HFFc6 (cell line): Measurements from ENCODE around the gene TTC39A. TPM values are rescaled to one million over a fixed set of nuclear protein-coding genes. Genes with fewer than 3 reads are reported as not detected.

Experiments used
- DNase-seq: peaks from one replicate; pipeline ENCODE4 v3.0.0-alpha.2; 2018
- H3K27ac Mint-ChIP-seq: 2 replicates; pipeline ENCODE4 v1.8.0; 2020; ENCODE audit warnings: mild to moderate bottlenecking, mixed read lengths
- H3K27me3 Mint-ChIP-seq: 2 replicates; pipeline ENCODE4 v1.8.0; 2021; ENCODE audit warnings: mild to moderate bottlenecking, moderate library complexity, mixed read lengths; ENCODE audit not compliant: insufficient read depth
- H3K36me3 Mint-ChIP-seq: 2 replicates; pipeline ENCODE4 v1.8.0; 2021; ENCODE audit warnings: low read depth, mixed read lengths
- H3K4me1 Mint-ChIP-seq: 2 replicates; pipeline ENCODE4 v1.8.0; 2020; ENCODE audit warnings: low read depth, mixed read lengths
- H3K4me3 Mint-ChIP-seq: 2 replicates; pipeline ENCODE4 v1.8.0; 2020; ENCODE audit warnings: mild to moderate bottlenecking, moderate library complexity, mixed read lengths
- H3K9me3 Mint-ChIP-seq: 2 replicates; pipeline ENCODE4 v1.8.0; 2020; ENCODE audit warnings: mild to moderate bottlenecking, mixed read lengths
- total RNA-seq, 6 experiments: library from RNA; stranded (reverse); fragmentation: NEBNext Ultra II Directional; extraction: Animal tissue kit (Norgen Biotek cat#: 25700); gene quantifications; 2 replicates in 1 of 6; 3 replicates in 5 of 6; pipeline ENCODE4 v1.2.3, GENCODE V29; 2021
- TF ChIP-seq, protein P1 (sequence below): fragments of 200-600 bp; sonication (generic); IDR thresholded peaks from 2 replicates; pipeline ENCODE4 v1.5.0; 2021; ENCODE audit warnings: antibody characterized with exemption, mild to moderate bottlenecking

Gene TTC39A
- total RNA-seq, 6 experiments from 2014 or later: 0.10 to 0.52 (median 0.17) TPM; not detected in 2

DNA sequence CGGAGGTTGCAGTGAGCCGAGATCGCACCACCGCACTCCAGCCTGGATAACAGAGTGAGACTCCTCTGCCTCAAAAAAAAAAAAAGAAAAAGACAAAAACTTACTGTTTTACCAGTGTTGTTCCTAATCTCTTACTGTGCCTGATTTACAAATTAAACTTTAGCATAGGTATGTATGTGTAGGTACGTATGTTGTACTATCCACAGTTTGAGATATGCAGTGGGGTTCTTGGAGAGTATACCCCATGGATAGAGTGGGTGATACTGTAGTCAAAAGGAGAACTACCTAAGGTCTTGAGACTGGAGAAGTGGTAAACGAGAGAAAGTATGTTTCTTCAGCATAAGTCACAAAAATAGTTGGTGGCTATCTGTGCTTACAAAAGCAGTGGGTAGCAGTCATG, 55.7 kb downstream of the TTC39A start:
- TF ChIP-seq, protein P1, sequence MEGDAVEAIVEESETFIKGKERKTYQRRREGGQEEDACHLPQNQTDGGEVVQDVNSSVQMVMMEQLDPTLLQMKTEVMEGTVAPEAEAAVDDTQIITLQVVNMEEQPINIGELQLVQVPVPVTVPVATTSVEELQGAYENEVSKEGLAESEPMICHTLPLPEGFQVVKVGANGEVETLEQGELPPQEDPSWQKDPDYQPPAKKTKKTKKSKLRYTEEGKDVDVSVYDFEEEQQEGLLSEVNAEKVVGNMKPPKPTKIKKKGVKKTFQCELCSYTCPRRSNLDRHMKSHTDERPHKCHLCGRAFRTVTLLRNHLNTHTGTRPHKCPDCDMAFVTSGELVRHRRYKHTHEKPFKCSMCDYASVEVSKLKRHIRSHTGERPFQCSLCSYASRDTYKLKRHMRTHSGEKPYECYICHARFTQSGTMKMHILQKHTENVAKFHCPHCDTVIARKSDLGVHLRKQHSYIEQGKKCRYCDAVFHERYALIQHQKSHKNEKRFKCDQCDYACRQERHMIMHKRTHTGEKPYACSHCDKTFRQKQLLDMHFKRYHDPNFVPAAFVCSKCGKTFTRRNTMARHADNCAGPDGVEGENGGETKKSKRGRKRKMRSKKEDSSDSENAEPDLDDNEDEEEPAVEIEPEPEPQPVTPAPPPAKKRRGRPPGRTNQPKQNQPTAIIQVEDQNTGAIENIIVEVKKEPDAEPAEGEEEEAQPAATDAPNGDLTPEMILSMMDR: no peak
- H3K4me1 Mint-ChIP-seq: peaks cover 12% of the 10 kb centered on the region
- no peak for DNase-seq
- no peaks in the 10 kb centered on the region for H3K9me3 Mint-ChIP-seq
- H3K27ac Mint-ChIP-seq: no peak overlapping the region
- no peak overlapping the region for H3K4me3 Mint-ChIP-seq
- H3K36me3 Mint-ChIP-seq: peaks cover 16% of the 10 kb centered on the region
- H3K27me3 Mint-ChIP-seq: no peaks in the 10 kb centered on the region

DNA sequence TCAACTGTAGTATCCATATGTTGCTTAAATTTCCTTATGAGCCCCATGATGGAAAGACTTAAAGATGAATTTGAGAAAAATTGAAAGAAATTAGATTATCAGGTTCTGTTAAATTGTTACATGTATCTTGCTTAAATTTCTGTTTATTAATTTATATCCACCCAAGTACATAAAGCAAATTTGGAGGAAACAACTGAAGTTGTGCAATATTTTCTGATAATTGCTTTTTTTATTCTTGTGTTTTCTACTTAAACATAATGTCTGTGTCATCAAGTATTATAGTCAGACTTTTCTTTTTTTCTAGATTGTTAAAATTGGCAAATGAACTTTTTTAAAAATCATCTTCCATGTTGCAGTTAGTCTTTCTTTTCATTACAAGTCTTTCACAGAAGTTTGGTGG, 57.4 kb downstream of the TTC39A start:
- Mint-ChIP-seq H3K9me3 (no peaks in the 10 kb centered on the region), H3K27ac (no peak overlapping the region), H3K4me1 (peaks cover 30% of the 10 kb centered on the region), H3K27me3 (no peaks in the 10 kb centered on the region), H3K36me3 (peaks cover 16% of the 10 kb centered on the region), H3K4me3 (no peak overlapping the region)
- DNase-seq: no peak
- TF ChIP-seq, protein P1: no peak

DNA sequence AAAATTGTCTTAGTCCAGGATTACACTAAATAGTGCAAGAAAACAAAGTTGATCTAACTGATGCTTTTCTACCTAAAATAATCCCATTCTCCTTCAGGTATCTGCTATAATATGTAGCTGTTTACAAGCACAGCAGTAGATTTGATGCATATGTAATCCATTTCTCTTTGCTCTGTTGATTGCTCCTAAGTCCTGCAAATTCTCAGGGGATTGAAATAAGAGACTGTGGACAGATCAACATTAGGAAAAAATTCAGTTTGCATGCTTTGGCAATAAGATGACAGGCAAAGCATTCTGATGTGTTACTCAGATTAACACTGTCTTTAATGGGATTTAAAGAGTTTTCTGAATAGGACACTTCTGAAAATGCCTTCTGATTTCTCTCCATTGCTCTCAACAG, 59.6 kb downstream of the TTC39A start:
- no peaks in the 10 kb centered on the region for H3K27me3 Mint-ChIP-seq
- no peak overlapping the region for H3K4me3 Mint-ChIP-seq
- H3K4me1 Mint-ChIP-seq: peaks cover 49% of the 10 kb centered on the region
- TF ChIP-seq, protein P1: no peak
- peaks cover 20% of the 10 kb centered on the region for H3K36me3 Mint-ChIP-seq
- no peak overlapping the region for H3K27ac Mint-ChIP-seq
- H3K9me3 Mint-ChIP-seq: no peaks in the 10 kb centered on the region
- DNase-seq: no peak

DNA sequence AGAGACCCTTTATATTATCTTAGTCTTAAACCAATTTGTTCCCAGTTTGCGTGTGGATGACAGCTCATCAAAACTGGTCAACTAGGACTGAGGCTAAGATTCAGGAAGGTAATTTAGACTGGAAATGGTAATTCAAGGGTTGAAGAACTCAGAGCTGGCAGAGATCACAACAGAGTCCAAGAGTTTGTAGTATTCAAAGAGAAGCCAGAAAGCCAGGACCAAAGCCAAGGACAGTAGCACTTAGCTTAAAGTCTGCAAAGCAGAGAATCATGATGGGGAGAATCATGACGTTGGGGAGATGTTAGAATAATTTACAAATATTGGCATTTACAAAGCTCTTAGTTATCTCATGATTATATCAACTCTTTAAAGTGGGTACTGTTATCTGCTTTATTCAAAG, 61.7 kb downstream of the TTC39A start:
- Mint-ChIP-seq H3K4me3 (peak overlapping the region; percentile 55), H3K9me3 (no peaks in the 10 kb centered on the region), H3K27ac (peak overlapping the region; percentile 91), H3K36me3 (peaks cover 20% of the 10 kb centered on the region), H3K4me1 (peaks cover 70% of the 10 kb centered on the region), H3K27me3 (no peaks in the 10 kb centered on the region)
- TF ChIP-seq, protein P1: no peak
- DNase-seq: no peak

DNA sequence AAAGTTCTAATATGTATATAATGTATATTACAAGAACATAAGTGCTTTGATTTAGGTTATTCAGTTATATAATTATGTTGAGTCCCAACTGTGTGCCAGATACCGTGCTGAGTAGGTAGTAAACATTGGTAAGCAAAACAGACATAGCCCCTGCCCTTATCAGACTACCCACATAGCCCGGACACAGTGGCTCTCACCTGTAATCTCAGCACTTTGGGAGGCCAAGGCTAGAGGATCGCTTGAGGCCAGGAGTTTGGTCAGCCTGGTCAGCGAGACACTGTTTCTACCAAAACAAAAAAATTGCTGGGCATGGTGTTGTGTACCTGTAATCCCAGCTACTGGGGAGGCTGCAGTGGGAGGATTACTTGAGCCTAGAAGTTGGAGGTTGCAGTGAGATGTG, 63.6 kb downstream of the TTC39A start:
- Mint-ChIP-seq H3K4me3 (no peak overlapping the region), H3K9me3 (no peaks in the 10 kb centered on the region), H3K36me3 (peaks cover 17% of the 10 kb centered on the region), H3K27ac (peak overlapping the region; percentile 36; the same call in 1 of the 2 replicates), H3K4me1 (peaks cover 81% of the 10 kb centered on the region), H3K27me3 (no peaks in the 10 kb centered on the region)
- TF ChIP-seq, protein P1: no peak
- no peak for DNase-seq

DNA sequence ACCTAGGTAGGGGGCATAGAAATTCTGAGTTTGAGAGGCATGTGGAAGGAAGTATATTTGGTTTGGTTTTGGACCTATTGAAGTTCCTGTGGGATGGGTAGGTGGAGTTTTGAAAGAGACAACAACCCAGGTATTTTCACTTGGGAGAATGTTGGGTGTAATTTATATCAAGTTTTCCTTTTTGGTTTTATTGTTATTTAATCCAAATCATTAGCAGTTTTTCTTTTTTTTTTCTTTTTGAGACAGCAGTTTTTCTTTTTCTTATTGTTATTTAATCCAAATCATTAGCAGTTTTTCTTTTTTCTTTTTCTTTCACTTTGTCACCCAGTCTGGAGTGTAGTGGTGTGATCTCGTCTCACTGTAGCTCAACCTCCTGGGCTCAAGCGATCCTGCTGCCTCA, 64.2 kb downstream of the TTC39A start:
- peaks cover 85% of the 10 kb centered on the region for H3K4me1 Mint-ChIP-seq
- H3K27ac Mint-ChIP-seq: peak overlapping the region; percentile 63
- no peak for DNase-seq
- no peaks in the 10 kb centered on the region for H3K27me3 Mint-ChIP-seq
- TF ChIP-seq, protein P1: no peak
- H3K9me3 Mint-ChIP-seq: no peaks in the 10 kb centered on the region
- peaks cover 12% of the 10 kb centered on the region for H3K36me3 Mint-ChIP-seq
- H3K4me3 Mint-ChIP-seq: peak overlapping the region; percentile 24; the same call in 1 of the 2 replicates
